ENCODE measurements around the gene SMAD7.

The SMAD7 gene

GRCh38 chr18:48915626-48916425 lies 34.9 kb downstream of the SMAD7 start:
- TF ChIP-seq SIN3A (IDR thresholded peaks at IDR 0.05; ENCODE audit: borderline replicate concordance, insufficient read depth, low read length) (no peak), FOXP2 (optimal IDR thresholded peaks at IDR 0.05; ENCODE audit: borderline replicate concordance, extremely low read depth, extremely low read length, insufficient read depth) (no peak), TAF1 (IDR thresholded peaks at IDR 0.05; ENCODE audit: borderline replicate concordance, insufficient read depth, low read length) (no peak), REST (IDR thresholded peaks at IDR 0.05; ENCODE audit: insufficient read depth in 1 of 2, low read depth in 2 of 2, low read length in 2 of 2) (no peak), POLR2AphosphoS5 (IDR thresholded peaks at IDR 0.05; ENCODE audit: low read depth, low read length) (no peak)

- TF ChIP-seq REST (IDR thresholded peaks at IDR 0.05; ENCODE audit: insufficient read depth in 1 of 2, low read depth in 2 of 2, low read length in 2 of 2) (no peak), TAF1 (IDR thresholded peaks at IDR 0.05; ENCODE audit: borderline replicate concordance, insufficient read depth, low read length) (no peak), SIN3A (IDR thresholded peaks at IDR 0.05; ENCODE audit: borderline replicate concordance, insufficient read depth, low read length) (no peak)
These were observed 36.0 kb downstream of the SMAD7 start for GRCh38 chr18:48914581-48915251.

GRCh38 chr18:48913775-48914174 lies 37.0 kb downstream of the SMAD7 start:
- TF ChIP-seq FOXP2 (optimal IDR thresholded peaks at IDR 0.05; ENCODE audit: borderline replicate concordance, extremely low read depth, extremely low read length, insufficient read depth) (no peak), POLR2AphosphoS5 (IDR thresholded peaks at IDR 0.05; ENCODE audit: low read depth, low read length) (no peak), REST (IDR thresholded peaks at IDR 0.05; ENCODE audit: insufficient read depth in 1 of 2, low read depth in 2 of 2, low read length in 2 of 2) (no peak), TAF1 (IDR thresholded peaks at IDR 0.05; ENCODE audit: borderline replicate concordance, insufficient read depth, low read length) (no peak), SIN3A (IDR thresholded peaks at IDR 0.05; ENCODE audit: borderline replicate concordance, insufficient read depth, low read length) (no peak)

- TF ChIP-seq POLR2AphosphoS5 (IDR thresholded peaks at IDR 0.05; ENCODE audit: low read depth, low read length) (no peak), SIN3A (IDR thresholded peaks at IDR 0.05; ENCODE audit: borderline replicate concordance, insufficient read depth, low read length) (no peak), FOXP2 (optimal IDR thresholded peaks at IDR 0.05; ENCODE audit: borderline replicate concordance, extremely low read depth, extremely low read length, insufficient read depth) (no peak), TAF1 (IDR thresholded peaks at IDR 0.05; ENCODE audit: borderline replicate concordance, insufficient read depth, low read length) (no peak), REST (IDR thresholded peaks at IDR 0.05; ENCODE audit: insufficient read depth in 1 of 2, low read depth in 2 of 2, low read length in 2 of 2) (no peak)
These were observed 37.6 kb downstream of the SMAD7 start for GRCh38 chr18:48913201-48913600.
